Calu3 (cell line): Measurements from ENCODE around the gene SNX6. TPM values are rescaled to one million over a fixed set of nuclear protein-coding genes. Genes with fewer than 3 reads are reported as not detected.

ENCODE experiments used
- BruUV-seq: library from RNA; stranded (reverse); fragments of 400-500 nt; replicated peaks from 2 replicates; lab custom pipeline; 2021; lab: Mats Ljungman, UMichigan
- CTCF ChIA-PET: fragments of 300-600 bp; sonication (Branson Sonifier 250); formaldehyde crosslinking; loops from one replicate; lab custom pipeline; 2022; ENCODE audit warnings: antibody characterized with exemption; lab: Charles Lee
- DNase-seq: peaks from one replicate; pipeline ENCODE4 v3.0.0; 2022
- H3K27ac Mint-ChIP-seq: one replicate; pipeline ENCODE4 v1.8.0; 2022; ENCODE audit warnings: mixed read lengths; ENCODE audit not compliant: unreplicated experiment
- H3K27me3 Mint-ChIP-seq: one replicate; pipeline ENCODE4 v1.8.0; 2022; ENCODE audit warnings: mixed read lengths; ENCODE audit not compliant: unreplicated experiment
- H3K36me3 Mint-ChIP-seq: one replicate; pipeline ENCODE4 v1.8.0; 2022; ENCODE audit warnings: mild to moderate bottlenecking, moderate library complexity, mixed read lengths; ENCODE audit not compliant: insufficient read depth, unreplicated experiment
- H3K4me1 Mint-ChIP-seq: one replicate; pipeline ENCODE4 v1.8.0; 2022; ENCODE audit warnings: mild to moderate bottlenecking, low read depth, mixed read lengths; ENCODE audit not compliant: unreplicated experiment
- H3K4me3 Mint-ChIP-seq: one replicate; pipeline ENCODE4 v1.8.0; 2022; ENCODE audit warnings: mild to moderate bottlenecking, low read depth, moderate library complexity, mixed read lengths; ENCODE audit not compliant: unreplicated experiment
- H3K9me3 Mint-ChIP-seq: one replicate; pipeline ENCODE4 v1.8.0; 2022; ENCODE audit warnings: low read depth, mixed read lengths; ENCODE audit not compliant: unreplicated experiment
- intact Hi-C: fragments of 100-400 bp; cut with micrococcal nuclease; formaldehyde crosslinking; loops from one replicate; pipeline ENCODE4 v1.10.0; 2022; ENCODE audit not compliant: unreplicated experiment
- total RNA-seq: library from RNA; stranded (reverse); gene quantifications from 2 replicates; pipeline ENCODE4 v1.2.3, GENCODE V29; 2022
- TF ChIP-seq, protein P1 (sequence below): fragments of 200-600 bp; IDR thresholded peaks from one replicate; pipeline ENCODE4 v1.8.0; 2022; ENCODE audit warnings: antibody characterized with exemption; ENCODE audit not compliant: unreplicated experiment

The SNX6 gene
- total RNA-seq, 1 experiment from 2014 or later = 59.2 TPM

DNA sequence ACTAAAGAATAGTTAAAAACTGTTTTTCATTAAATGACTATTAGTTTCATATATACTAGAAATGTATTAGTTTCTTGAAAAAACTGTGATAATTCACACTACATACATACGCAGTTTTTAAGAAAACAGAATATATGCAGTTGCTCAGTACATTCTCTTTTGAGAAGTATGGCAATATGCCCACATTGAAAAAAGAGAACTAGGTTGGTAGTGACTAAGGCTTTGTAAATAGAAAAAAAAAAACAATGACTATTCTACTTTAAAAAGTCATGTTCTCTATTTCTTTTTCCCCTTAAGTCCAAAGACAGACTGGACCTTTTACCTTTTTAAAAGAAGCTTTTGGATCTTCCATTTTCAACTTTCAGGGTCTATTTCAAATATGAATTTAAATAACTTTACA lies 25.0 kb downstream of the SNX6 start:
- no TSS peak for BruUV-seq
- intact Hi-C loops = no loop called here
- H3K9me3 Mint-ChIP-seq = no peaks in the 10 kb centered on the region
- no peak overlapping the region for H3K4me3 Mint-ChIP-seq
- CTCF ChIA-PET = interaction anchor here (0.6 kb wide), 1 partner anchor 14 kb away, joined by 3 read pairs; no protein-coding TSS in a partner anchor
- no peaks in the 10 kb centered on the region for H3K27me3 Mint-ChIP-seq
- no peak overlapping the region for H3K27ac Mint-ChIP-seq
- no peak for DNase-seq
- TF ChIP-seq, protein P1, sequence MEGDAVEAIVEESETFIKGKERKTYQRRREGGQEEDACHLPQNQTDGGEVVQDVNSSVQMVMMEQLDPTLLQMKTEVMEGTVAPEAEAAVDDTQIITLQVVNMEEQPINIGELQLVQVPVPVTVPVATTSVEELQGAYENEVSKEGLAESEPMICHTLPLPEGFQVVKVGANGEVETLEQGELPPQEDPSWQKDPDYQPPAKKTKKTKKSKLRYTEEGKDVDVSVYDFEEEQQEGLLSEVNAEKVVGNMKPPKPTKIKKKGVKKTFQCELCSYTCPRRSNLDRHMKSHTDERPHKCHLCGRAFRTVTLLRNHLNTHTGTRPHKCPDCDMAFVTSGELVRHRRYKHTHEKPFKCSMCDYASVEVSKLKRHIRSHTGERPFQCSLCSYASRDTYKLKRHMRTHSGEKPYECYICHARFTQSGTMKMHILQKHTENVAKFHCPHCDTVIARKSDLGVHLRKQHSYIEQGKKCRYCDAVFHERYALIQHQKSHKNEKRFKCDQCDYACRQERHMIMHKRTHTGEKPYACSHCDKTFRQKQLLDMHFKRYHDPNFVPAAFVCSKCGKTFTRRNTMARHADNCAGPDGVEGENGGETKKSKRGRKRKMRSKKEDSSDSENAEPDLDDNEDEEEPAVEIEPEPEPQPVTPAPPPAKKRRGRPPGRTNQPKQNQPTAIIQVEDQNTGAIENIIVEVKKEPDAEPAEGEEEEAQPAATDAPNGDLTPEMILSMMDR = no peak
- H3K4me1 Mint-ChIP-seq = no peaks in the 10 kb centered on the region
- peaks cover 56% of the 10 kb centered on the region for H3K36me3 Mint-ChIP-seq

- peaks cover 44% of the 10 kb centered on the region for H3K36me3 Mint-ChIP-seq
- H3K27ac Mint-ChIP-seq = no peak overlapping the region
- no peaks in the 10 kb centered on the region for H3K27me3 Mint-ChIP-seq
- DNase-seq = no peak
- no TSS peak for BruUV-seq
- intact Hi-C loops = no loop called here
- H3K9me3 Mint-ChIP-seq = no peaks in the 10 kb centered on the region
- no peak overlapping the region for H3K4me3 Mint-ChIP-seq
- no peaks in the 10 kb centered on the region for H3K4me1 Mint-ChIP-seq
- TF ChIP-seq, protein P1 = no peak
- CTCF ChIA-PET = interaction anchor here (0.6 kb wide), 1 partner anchor 499 kb away, joined by 5 read pairs; no protein-coding TSS in a partner anchor
These were observed 33.1 kb downstream of the SNX6 start for GRCh38 chr14:34596891-34597290.

DNA sequence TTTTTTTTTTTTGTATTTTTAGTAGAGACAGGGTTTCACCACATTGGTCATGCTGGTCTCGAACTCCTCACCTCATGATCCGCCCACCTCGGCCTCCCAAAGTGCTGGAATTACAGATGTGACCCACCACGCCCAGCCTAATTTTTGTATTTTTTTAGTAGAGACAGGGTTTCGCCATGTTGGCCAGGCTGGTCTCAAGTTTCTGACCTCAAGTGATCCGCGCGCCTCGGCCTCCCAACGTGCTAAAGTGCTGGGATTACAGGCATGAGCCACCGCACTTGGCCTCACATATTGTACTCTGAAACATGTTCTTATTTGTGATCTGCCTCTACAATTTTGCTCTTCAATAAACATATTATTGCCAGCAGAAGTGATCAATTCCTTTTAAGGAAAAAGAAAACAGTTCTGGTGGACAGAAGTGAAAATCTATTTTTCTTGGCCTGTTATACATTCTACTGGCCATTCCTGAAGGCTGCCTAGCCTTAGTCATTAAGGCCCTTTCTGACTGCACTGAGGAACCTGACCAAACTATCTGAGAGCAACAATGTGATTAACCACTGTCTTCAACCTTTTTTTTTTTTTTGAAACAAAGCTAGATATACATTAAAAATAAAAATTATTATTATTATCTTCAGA lies 36.1 kb downstream of the SNX6 start:
- CTCF ChIA-PET = no interaction called here
- no TSS peak for BruUV-seq
- Mint-ChIP-seq H3K4me1 (no peaks in the 10 kb centered on the region), H3K9me3 (no peaks in the 10 kb centered on the region), H3K36me3 (peaks cover 35% of the 10 kb centered on the region), H3K4me3 (no peak overlapping the region), H3K27me3 (no peaks in the 10 kb centered on the region), H3K27ac (no peak overlapping the region)
- TF ChIP-seq, protein P1 = no peak
- intact Hi-C loops = no loop called here
- DNase-seq = no peak

DNA sequence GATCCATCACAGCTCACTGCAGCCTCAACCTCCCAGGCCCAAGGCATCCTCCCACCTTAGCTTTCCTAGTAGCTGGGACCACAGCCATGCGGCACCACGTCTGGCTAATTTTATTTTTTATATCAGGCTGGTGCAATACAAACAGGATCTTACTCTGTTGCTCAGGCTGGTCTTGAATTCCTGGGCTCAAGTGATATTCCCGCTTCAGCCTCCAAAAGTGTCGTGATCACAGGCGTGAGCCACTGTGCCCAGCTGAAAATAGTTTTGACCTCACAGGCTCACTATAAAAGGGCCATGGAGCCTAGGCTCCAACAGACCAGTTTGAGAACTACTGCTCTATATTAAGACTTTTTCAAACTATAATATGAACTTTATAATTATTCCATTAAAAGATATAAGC lies 37.3 kb downstream of the SNX6 start:
- no peak overlapping the region for H3K27ac Mint-ChIP-seq
- BruUV-seq = no TSS peak
- no peaks in the 10 kb centered on the region for H3K27me3 Mint-ChIP-seq
- H3K9me3 Mint-ChIP-seq = no peaks in the 10 kb centered on the region
- no peak for DNase-seq
- TF ChIP-seq, protein P1 = no peak
- CTCF ChIA-PET = no interaction called here
- intact Hi-C loops = no loop called here
- no peak overlapping the region for H3K4me3 Mint-ChIP-seq
- no peaks in the 10 kb centered on the region for H3K4me1 Mint-ChIP-seq
- H3K36me3 Mint-ChIP-seq = peaks cover 34% of the 10 kb centered on the region
